MCF 10A (cell line): ENCODE data around the gene FAAP100. TPM values are rescaled to one million over a fixed set of nuclear protein-coding genes. Genes with fewer than 3 reads are reported as not detected.
A peak's percentile ranks its signal among the peaks of the same experiment; 100 is the strongest.

ENCODE experiments used
- BruUV-seq: library from RNA; stranded (reverse); fragments of 400-500 nt; replicated peaks from 2 replicates; lab custom pipeline; 2021; lab: Mats Ljungman, UMichigan
- CTCF ChIA-PET: fragments of 300-600 bp; sonication (Branson Sonifier 250); formaldehyde crosslinking; extraction: SDS; loops from one replicate; lab custom pipeline; 2021; ENCODE audit warnings: antibody characterized with exemption, inconsistent platforms; lab: Yijun Ruan, JAX
- POLR2A ChIA-PET: fragments of 300-600, 350-650 bp; sonication (Branson Sonifier 250); formaldehyde crosslinking; extraction: SDS; loops from one replicate; lab custom pipeline; 2020; ENCODE audit warnings: antibody characterized with exemption, inconsistent platforms; lab: Yijun Ruan, JAX
- DNase-seq: peaks from one replicate; pipeline ENCODE4 v3.0.0-alpha.2; 2018; ENCODE audit not compliant: unreplicated experiment
- H3K27ac Mint-ChIP-seq: one replicate; pipeline ENCODE4 v1.8.0; 2022; ENCODE audit warnings: mild to moderate bottlenecking, low read depth, mixed read lengths; ENCODE audit not compliant: unreplicated experiment
- H3K27me3 Mint-ChIP-seq: one replicate; pipeline ENCODE4 v1.8.0; 2022; ENCODE audit warnings: mixed read lengths; ENCODE audit not compliant: insufficient read depth, unreplicated experiment
- H3K36me3 Mint-ChIP-seq: one replicate; pipeline ENCODE4 v1.8.0; 2022; ENCODE audit warnings: mild to moderate bottlenecking, moderate library complexity, mixed read lengths; ENCODE audit not compliant: insufficient read depth, unreplicated experiment
- H3K4me1 Mint-ChIP-seq: one replicate; pipeline ENCODE4 v1.8.0; 2022; ENCODE audit warnings: mixed read lengths; ENCODE audit not compliant: insufficient read depth, unreplicated experiment
- H3K4me3 Mint-ChIP-seq: one replicate; pipeline ENCODE4 v1.8.0; 2022; ENCODE audit warnings: mild to moderate bottlenecking, moderate library complexity, mixed read lengths; ENCODE audit not compliant: unreplicated experiment
- H3K9me3 Mint-ChIP-seq: one replicate; pipeline ENCODE4 v1.8.0; 2022; ENCODE audit warnings: mixed read lengths; ENCODE audit not compliant: unreplicated experiment
- CTCF ChIP-seq: fragments of 200-600 bp; IDR thresholded peaks from one replicate; pipeline ENCODE4 v1.8.0; 2022; ENCODE audit warnings: antibody characterized with exemption, mild to moderate bottlenecking; ENCODE audit not compliant: unreplicated experiment
- intact Hi-C: fragments of 100-400 bp; cut with micrococcal nuclease; formaldehyde crosslinking; loops from 2 replicates; pipeline ENCODE4 v1.14.1; 2022
- total RNA-seq: library from RNA; stranded (reverse); gene quantifications from 2 replicates; pipeline ENCODE4 v1.2.3, GENCODE V29; 2022

The FAAP100 gene
- total RNA-seq, 1 experiment from 2014 or later = 32.5 TPM

- Mint-ChIP-seq H3K27ac (peak overlapping the region; percentile 91), H3K4me3 (peak overlapping the region; percentile 92), H3K36me3 (peaks cover 69% of the 10 kb centered on the region), H3K4me1 (peaks cover 25% of the 10 kb centered on the region), H3K9me3 (no peaks in the 10 kb centered on the region), H3K27me3 (no peaks in the 10 kb centered on the region)
- intact Hi-C loops = no loop called here
- no peak for DNase-seq
- no peak for TF ChIP-seq CTCF
- BruUV-seq = no TSS peak
- CTCF ChIA-PET = interaction anchor here (0.9 kb wide), 1 partner anchor 91 kb away, joined by 3 read pairs; no protein-coding TSS in a partner anchor
- POLR2A ChIA-PET = interaction anchor here (0.6 to 9.4 kb wide), 11 partner anchors 18 to 271 kb away, joined by 3 to 169 read pairs (median 4); partner anchors contain the start of genes BAHCC1, FAAP100 and HGS
Observed at GRCh38 chr17:81510785-81511553, 41.2 kb downstream of the FAAP100 start.

GRCh38 chr17:81509972-81510784 lies 42.0 kb downstream of the FAAP100 start:
- Mint-ChIP-seq H3K9me3 (no peaks in the 10 kb centered on the region), H3K4me3 (peak overlapping the region; percentile 92), H3K27me3 (no peaks in the 10 kb centered on the region), H3K27ac (peak overlapping the region; percentile 66), H3K4me1 (peaks cover 25% of the 10 kb centered on the region), H3K36me3 (peaks cover 65% of the 10 kb centered on the region)
- peak; percentile 26 for DNase-seq
- intact Hi-C loops = no loop called here
- POLR2A ChIA-PET = interaction anchor here (0.6 to 9.4 kb wide), 12 partner anchors 9 to 270 kb away, joined by 3 to 169 read pairs (median 4); partner anchors contain the start of genes BAHCC1, FAAP100 and HGS
- CTCF ChIA-PET = interaction anchor here (0.9 kb wide), 1 partner anchor 92 kb away, joined by 3 read pairs; no protein-coding TSS in a partner anchor
- TF ChIP-seq CTCF = no peak
- no TSS peak for BruUV-seq

GRCh38 chr17:81509207-81509971 lies 42.8 kb downstream of the FAAP100 start:
- Mint-ChIP-seq H3K4me3 (peak overlapping the region; percentile 92), H3K4me1 (peaks cover 25% of the 10 kb centered on the region), H3K27ac (peak overlapping the region; percentile 66), H3K9me3 (no peaks in the 10 kb centered on the region), H3K36me3 (peaks cover 61% of the 10 kb centered on the region), H3K27me3 (no peaks in the 10 kb centered on the region)
- BruUV-seq = no TSS peak
- POLR2A ChIA-PET = interaction anchor here (0.6 to 9.4 kb wide), 13 partner anchors 9 to 270 kb away, joined by 3 to 169 read pairs (median 4); partner anchors contain the start of genes BAHCC1, NDUFAF8 and TEPSIN
- CTCF ChIA-PET = interaction anchor here (0.9 to 1.2 kb wide), 2 partner anchors 24 to 38 kb away, joined by 3 to 6 read pairs; no protein-coding TSS in a partner anchor
- DNase-seq = peak; percentile 53
- TF ChIP-seq CTCF = no peak
- intact Hi-C loops = no loop called here
